Neural cell (in vitro differentiated cells): ENCODE measurements around the gene KLHL30. TPM values are rescaled to one million over a fixed set of nuclear protein-coding genes. Genes with fewer than 3 reads are reported as not detected.

ENCODE experiments used
- H2AFZ ChIP-seq: fragments of 200-600, 300-800 bp; sonication (generic), shearing (Covaris generic); 2 replicates; pipeline ENCODE4 v1.6.0; 2014; ENCODE audit warnings: low read depth, mild to moderate bottlenecking, antibody characterized with exemption, low read length, moderate library complexity
- H3F3A ChIP-seq: fragments of 200-600 bp; shearing (Covaris generic); 2 replicates; pipeline ENCODE4 v1.6.1; 2016; ENCODE audit warnings: mild to moderate bottlenecking, moderate library complexity, mixed read lengths, antibody characterized with exemption, low read length; ENCODE audit not compliant: insufficient read depth, poor library complexity, severe bottlenecking
- H3K27ac ChIP-seq: fragments of 200-600, 300-800 bp; sonication (generic), shearing (Covaris generic); 2 replicates; pipeline ENCODE4 v1.5.1; 2014; ENCODE audit warnings: mild to moderate bottlenecking, low read length, moderate library complexity
- H3K27me3 ChIP-seq: fragments of 300-800, 200-600 bp; sonication (generic), shearing (Covaris generic); 2 replicates; pipeline ENCODE4 v1.6.0; 2014; ENCODE audit warnings: mild to moderate bottlenecking, low read depth, low read length, moderate library complexity; ENCODE audit not compliant: insufficient read depth
- H3K36me3 ChIP-seq: fragments of 300-800, 200-600 bp; sonication (generic), shearing (Covaris generic); 2 replicates; pipeline ENCODE4 v1.5.1; 2014; ENCODE audit warnings: mild to moderate bottlenecking, antibody characterized with exemption, low read length, moderate library complexity; ENCODE audit not compliant: insufficient read depth
- H3K4me2 ChIP-seq: fragments of 300-800, 200-600 bp; sonication (generic), shearing (Covaris generic); 2 replicates; pipeline ENCODE4 v1.6.0; 2014; ENCODE audit warnings: mild to moderate bottlenecking, low read length
- H3K4me3 ChIP-seq: fragments of 300-800, 200-600 bp; sonication (generic), shearing (Covaris generic); 2 replicates; pipeline ENCODE4 v1.5.1; 2014; ENCODE audit warnings: mild to moderate bottlenecking, low read length, moderate library complexity
- H3K79me2 ChIP-seq: fragments of 200-600 bp; shearing (Covaris generic); replicated peaks from 2 replicates; pipeline ENCODE4 v1.6.0; 2014; ENCODE audit warnings: mild to moderate bottlenecking, low read length, moderate library complexity; ENCODE audit not compliant: insufficient read depth
- H3K9ac ChIP-seq: fragments of 300-800, 200-600 bp; sonication (generic), shearing (Covaris generic); 2 replicates; pipeline ENCODE4 v1.6.1; 2016; ENCODE audit warnings: mild to moderate bottlenecking, low read length, mixed read lengths
- H3K9me2 ChIP-seq: fragments of 200-600 bp; shearing (Covaris generic); 2 replicates; pipeline ENCODE4 v1.6.1; 2016; ENCODE audit warnings: mild to moderate bottlenecking, low read length, mixed read lengths; ENCODE audit not compliant: insufficient read depth
- H3K9me3 ChIP-seq: fragments of 200-600, 300-800 bp; sonication (generic), shearing (Covaris generic); 2 replicates; pipeline ENCODE4 v1.6.1; 2016; ENCODE audit warnings: mild to moderate bottlenecking, mixed run types, low read length, moderate library complexity, mixed read lengths
- H4K20me1 ChIP-seq: fragments of 200-600 bp; shearing (Covaris generic); 2 replicates; pipeline ENCODE4 v1.6.1; 2016; ENCODE audit warnings: mild to moderate bottlenecking, mixed run types; ENCODE audit not compliant: insufficient read depth
- EP300 ChIP-seq: fragments of 450-650 bp; conservative IDR thresholded peaks from 2 replicates; pipeline ENCODE4 v1.6.1; 2014; ENCODE audit warnings: antibody characterized with exemption, mild to moderate bottlenecking, moderate library complexity; ENCODE audit not compliant: poor library complexity, severe bottlenecking
- EZH2 ChIP-seq: fragments of 200-600, 300-800 bp; shearing (Covaris generic), sonication (generic); IDR thresholded peaks from 2 replicates; pipeline ENCODE4 v1.6.1; 2014; ENCODE audit warnings: antibody characterized with exemption, low read length, borderline replicate concordance, mild to moderate bottlenecking; ENCODE audit not compliant: insufficient read depth, poor library complexity, severe bottlenecking
- MXI1 ChIP-seq: fragments of 450-650 bp; conservative IDR thresholded peaks from 2 replicates; pipeline ENCODE4 v1.6.1; 2014; ENCODE audit warnings: antibody characterized with exemption, mild to moderate bottlenecking; ENCODE audit not compliant: poor library complexity, severe bottlenecking
- POLR2AphosphoS5 ChIP-seq: IDR thresholded peaks from 2 replicates; pipeline ENCODE4 v1.6.1; 2012
- RAD21 ChIP-seq: fragments of 450-650 bp; conservative IDR thresholded peaks from 2 replicates; pipeline ENCODE4 v1.6.1; 2014; ENCODE audit warnings: antibody characterized with exemption, mild to moderate bottlenecking, moderate library complexity
- SMC3 ChIP-seq: fragments of 450-650 bp; conservative IDR thresholded peaks from 2 replicates; pipeline ENCODE4 v1.6.1; 2014; ENCODE audit warnings: antibody characterized with exemption, mild to moderate bottlenecking, moderate library complexity; ENCODE audit not compliant: poor library complexity
- TAF1 ChIP-seq: IDR thresholded peaks from 2 replicates; pipeline ENCODE4 v1.6.1; 2012; ENCODE audit warnings: low read depth
- polyA plus RNA-seq: library from polyadenylated mRNA; depleted of rRNA; stranded (reverse); fragments of >200 nt; gene quantifications from 2 replicates; pipeline ENCODE4 v1.2.3, GENCODE V29; 2014
- TF ChIP-seq, protein P1 (sequence below): IDR thresholded peaks from 2 replicates; pipeline ENCODE4 v1.6.1; 2012; ENCODE audit warnings: borderline replicate concordance
- TF ChIP-seq, protein P2 (sequence below): fragments of 450-650 bp; IDR thresholded peaks from 2 replicates; pipeline ENCODE4 v1.5.1; 2014; ENCODE audit warnings: antibody characterized with exemption, mild to moderate bottlenecking, moderate library complexity; ENCODE audit not compliant: poor library complexity, severe bottlenecking

Gene KLHL30
- polyA plus RNA-seq, 1 donor from 2014 or later = not detected

DNA sequence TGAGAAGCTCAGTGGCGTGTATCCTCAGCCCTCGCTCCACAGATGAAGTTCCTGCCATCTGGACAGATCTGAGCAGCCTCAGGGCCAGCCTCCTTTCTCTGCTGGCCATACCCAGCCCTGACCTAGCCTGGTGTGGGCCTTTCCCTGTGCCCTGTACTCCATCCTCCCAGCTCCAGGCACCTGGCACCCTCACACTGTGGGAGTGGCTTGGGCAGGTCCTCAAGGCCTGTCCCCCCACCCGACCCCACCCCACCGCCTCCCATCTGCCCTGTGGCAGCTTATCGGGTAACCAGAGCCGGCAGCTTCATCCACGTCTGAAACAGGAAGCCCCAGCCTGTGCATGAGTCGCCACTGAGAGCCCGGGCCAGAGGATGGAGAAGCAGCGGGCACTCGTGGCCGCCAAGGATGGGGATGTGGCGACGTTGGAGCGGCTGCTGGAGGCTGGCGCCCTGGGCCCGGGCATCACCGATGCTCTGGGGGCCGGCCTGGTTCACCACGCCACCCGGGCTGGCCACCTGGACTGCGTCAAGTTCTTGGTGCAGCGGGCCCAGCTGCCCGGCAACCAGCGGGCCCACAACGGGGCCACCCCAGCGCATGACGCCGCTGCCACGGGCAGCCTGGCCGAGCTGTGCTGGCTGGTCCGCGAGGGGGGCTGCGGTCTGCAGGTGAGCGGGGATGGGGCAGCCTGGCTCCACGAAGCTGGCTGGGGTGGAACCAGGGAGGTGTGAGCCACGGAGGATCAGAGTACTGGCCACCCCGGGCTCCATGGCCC is 38.2 kb upstream of the KLHL30 start, which contains the start of gene ESPNL:
Gene ESPNL, plus strand, starts transcription at position 292 of the 772 bp plus-strand sequence. Its CDS starts 80 bp downstream, at position 372.
- Histone ChIP-seq H3K27ac (no peak within 1 kb of the TSS), H2AFZ (no peak within 1 kb of the TSS), H3K9me3 (no peaks in the 10 kb centered on the region), H3K9me2 (no peaks in the 10 kb centered on the region), H3K79me2 (no peaks in the 10 kb centered on the region), H3F3A (no peaks in the 10 kb centered on the region), H3K27me3 (no peaks in the 10 kb centered on the region), H3K4me2 (no peak within 1 kb of the TSS), H3K4me3 (no peak within 1 kb of the TSS), H3K9ac (no peak within 1 kb of the TSS), H4K20me1 (no peaks in the 10 kb centered on the region), H3K36me3 (no peaks in the 10 kb centered on the region)
- no peak for TF ChIP-seq TAF1
- TF ChIP-seq, protein P1, sequence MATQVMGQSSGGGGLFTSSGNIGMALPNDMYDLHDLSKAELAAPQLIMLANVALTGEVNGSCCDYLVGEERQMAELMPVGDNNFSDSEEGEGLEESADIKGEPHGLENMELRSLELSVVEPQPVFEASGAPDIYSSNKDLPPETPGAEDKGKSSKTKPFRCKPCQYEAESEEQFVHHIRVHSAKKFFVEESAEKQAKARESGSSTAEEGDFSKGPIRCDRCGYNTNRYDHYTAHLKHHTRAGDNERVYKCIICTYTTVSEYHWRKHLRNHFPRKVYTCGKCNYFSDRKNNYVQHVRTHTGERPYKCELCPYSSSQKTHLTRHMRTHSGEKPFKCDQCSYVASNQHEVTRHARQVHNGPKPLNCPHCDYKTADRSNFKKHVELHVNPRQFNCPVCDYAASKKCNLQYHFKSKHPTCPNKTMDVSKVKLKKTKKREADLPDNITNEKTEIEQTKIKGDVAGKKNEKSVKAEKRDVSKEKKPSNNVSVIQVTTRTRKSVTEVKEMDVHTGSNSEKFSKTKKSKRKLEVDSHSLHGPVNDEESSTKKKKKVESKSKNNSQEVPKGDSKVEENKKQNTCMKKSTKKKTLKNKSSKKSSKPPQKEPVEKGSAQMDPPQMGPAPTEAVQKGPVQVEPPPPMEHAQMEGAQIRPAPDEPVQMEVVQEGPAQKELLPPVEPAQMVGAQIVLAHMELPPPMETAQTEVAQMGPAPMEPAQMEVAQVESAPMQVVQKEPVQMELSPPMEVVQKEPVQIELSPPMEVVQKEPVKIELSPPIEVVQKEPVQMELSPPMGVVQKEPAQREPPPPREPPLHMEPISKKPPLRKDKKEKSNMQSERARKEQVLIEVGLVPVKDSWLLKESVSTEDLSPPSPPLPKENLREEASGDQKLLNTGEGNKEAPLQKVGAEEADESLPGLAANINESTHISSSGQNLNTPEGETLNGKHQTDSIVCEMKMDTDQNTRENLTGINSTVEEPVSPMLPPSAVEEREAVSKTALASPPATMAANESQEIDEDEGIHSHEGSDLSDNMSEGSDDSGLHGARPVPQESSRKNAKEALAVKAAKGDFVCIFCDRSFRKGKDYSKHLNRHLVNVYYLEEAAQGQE = no peak
- TF ChIP-seq, protein P2, sequence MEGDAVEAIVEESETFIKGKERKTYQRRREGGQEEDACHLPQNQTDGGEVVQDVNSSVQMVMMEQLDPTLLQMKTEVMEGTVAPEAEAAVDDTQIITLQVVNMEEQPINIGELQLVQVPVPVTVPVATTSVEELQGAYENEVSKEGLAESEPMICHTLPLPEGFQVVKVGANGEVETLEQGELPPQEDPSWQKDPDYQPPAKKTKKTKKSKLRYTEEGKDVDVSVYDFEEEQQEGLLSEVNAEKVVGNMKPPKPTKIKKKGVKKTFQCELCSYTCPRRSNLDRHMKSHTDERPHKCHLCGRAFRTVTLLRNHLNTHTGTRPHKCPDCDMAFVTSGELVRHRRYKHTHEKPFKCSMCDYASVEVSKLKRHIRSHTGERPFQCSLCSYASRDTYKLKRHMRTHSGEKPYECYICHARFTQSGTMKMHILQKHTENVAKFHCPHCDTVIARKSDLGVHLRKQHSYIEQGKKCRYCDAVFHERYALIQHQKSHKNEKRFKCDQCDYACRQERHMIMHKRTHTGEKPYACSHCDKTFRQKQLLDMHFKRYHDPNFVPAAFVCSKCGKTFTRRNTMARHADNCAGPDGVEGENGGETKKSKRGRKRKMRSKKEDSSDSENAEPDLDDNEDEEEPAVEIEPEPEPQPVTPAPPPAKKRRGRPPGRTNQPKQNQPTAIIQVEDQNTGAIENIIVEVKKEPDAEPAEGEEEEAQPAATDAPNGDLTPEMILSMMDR = no peak
- TF ChIP-seq SMC3 = no peak
- TF ChIP-seq POLR2AphosphoS5 = no peak

DNA sequence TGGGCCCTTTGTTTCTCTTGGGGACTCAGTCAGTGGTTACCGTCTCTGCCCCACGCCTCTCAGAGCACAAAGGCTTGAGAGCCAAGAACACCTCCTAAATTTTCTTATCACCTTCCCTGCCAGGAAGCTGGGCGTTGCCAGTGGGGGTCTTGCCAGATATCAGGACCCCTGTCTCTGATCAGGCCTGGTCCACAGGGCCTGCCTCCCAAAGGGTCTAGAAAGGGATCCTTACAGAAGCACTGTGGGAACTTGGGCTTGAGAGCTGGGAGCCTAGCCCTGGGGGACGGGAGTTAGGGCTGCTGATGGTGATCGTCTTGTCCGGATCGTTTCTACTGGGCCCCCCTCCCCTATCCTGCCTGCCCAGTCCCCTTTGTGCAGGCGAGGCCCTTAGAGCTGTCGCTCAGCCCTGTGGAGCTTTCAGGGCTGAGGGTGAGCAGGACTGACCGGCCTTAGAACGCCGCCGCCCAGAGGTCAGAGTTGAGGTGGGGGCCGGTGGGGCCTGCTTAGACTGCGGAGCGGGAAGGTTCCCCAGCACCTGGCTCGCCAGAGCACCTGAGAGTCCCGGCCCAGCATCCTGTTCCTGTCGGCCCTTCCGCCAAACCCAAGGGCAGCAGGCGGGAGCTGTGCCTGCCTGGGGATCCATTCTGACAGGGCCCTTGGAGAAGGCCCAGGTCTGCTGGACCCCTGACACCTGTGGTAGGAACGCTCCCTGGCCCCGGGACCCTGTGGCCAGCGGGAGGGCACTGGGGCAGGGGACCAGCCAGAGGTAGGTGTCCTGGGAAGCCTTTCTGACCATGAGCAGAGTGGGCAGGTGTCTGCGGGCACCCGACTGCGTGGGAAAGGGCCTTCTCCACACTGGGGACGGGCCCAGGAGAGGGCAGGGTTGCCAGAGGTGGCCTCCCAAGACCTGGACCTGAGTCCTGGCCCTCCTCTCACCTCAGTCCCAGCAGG is 37.4 kb upstream of the KLHL30 start:
- H2AFZ ChIP-seq = no peak overlapping the region
- no peak overlapping the region for H3K4me2 ChIP-seq
- H3K9ac ChIP-seq = no peak overlapping the region
- H3F3A ChIP-seq = no peaks in the 10 kb centered on the region
- no peak overlapping the region for H3K4me3 ChIP-seq
- H3K9me2 ChIP-seq = no peaks in the 10 kb centered on the region
- H3K9me3 ChIP-seq = no peaks in the 10 kb centered on the region
- H3K36me3 ChIP-seq = no peaks in the 10 kb centered on the region
- no peaks in the 10 kb centered on the region for H4K20me1 ChIP-seq
- no peaks in the 10 kb centered on the region for H3K27me3 ChIP-seq
- H3K79me2 ChIP-seq = no peaks in the 10 kb centered on the region
- no peak overlapping the region for H3K27ac ChIP-seq
- TF ChIP-seq, protein P2 = no peak
- TF ChIP-seq SMC3 (no peak), MXI1 (no peak), EP300 (no peak), POLR2AphosphoS5 (no peak), EZH2 (no peak), TAF1 (no peak), RAD21 (no peak)
- TF ChIP-seq, protein P1 = no peak
